Thoracic aorta (tissue), 2 donors: ENCODE measurements around the gene FAM107B. TPM values are rescaled to one million over a fixed set of nuclear protein-coding genes. Genes with fewer than 3 reads are reported as not detected.

Source experiments
- ATAC-seq: fragments of 150-250 bp; one replicate; pipeline ENCODE4 v1.8.0; 2017; ENCODE audit warnings: low read depth; ENCODE audit not compliant: insufficient number of reproducible peaks, low FRiP score
- DNase-seq: peaks from one replicate; pipeline ENCODE4 v3.0.0-alpha.2; 2020; ENCODE audit warnings: low spot score
- H3K27ac ChIP-seq, 2 donors: fragments of 200-600 bp; sonication (generic); 1 replicate in 1 of 2; 2 replicates in 1 of 2; pipeline ENCODE4 v1.5.1; 2016; ENCODE audit warnings: mild to moderate bottlenecking in 2 of 2, moderate library complexity in 2 of 2
- H3K27me3 ChIP-seq: fragments of 200-600 bp; sonication (generic); replicated peaks from 2 replicates; pipeline ENCODE4 v1.6.0; 2016; ENCODE audit warnings: mild to moderate bottlenecking; ENCODE audit not compliant: insufficient read depth
- H3K36me3 ChIP-seq: fragments of 200-600 bp; sonication (generic); one replicate; pipeline ENCODE4 v1.5.1; 2016
- H3K4me1 ChIP-seq, 2 donors: fragments of 200-600 bp; sonication (generic); 1 replicate in 1 of 2; 2 replicates in 1 of 2; pipeline versions ENCODE4 v1.5.1 to v1.6.0; 2016; ENCODE audit warnings: low read depth in 2 of 2, mild to moderate bottlenecking in 1 of 2; ENCODE audit not compliant: control insufficient read depth in 1 of 2
- H3K4me3 ChIP-seq: fragments of 200-600 bp; sonication (generic); 2 replicates; pipeline ENCODE4 v1.5.1; 2016; ENCODE audit warnings: mild to moderate bottlenecking
- H3K9me3 ChIP-seq: fragments of 200-600 bp; sonication (generic); 2 replicates; pipeline ENCODE4 v1.5.1; 2016
- CTCF ChIP-seq: fragments of 200-600 bp; sonication (generic); IDR thresholded peaks from one replicate; pipeline ENCODE4 v1.5.1; 2019; ENCODE audit warnings: antibody characterized with exemption
- total RNA-seq, 2 donors: library from RNA; depleted of rRNA; stranded (reverse); fragments of >200 nt; gene quantifications; one replicate each; pipeline versions ENCODE4 v1.1.0 to v1.2.3, GENCODE V29; 2016

The FAM107B gene
- total RNA-seq, 2 donors from 2014 or later, result 33.6 to 50.6 TPM

GRCh38 chr10:14572811-14573210 is 201.9 kb downstream of the FAM107B start:
- H3K4me3 ChIP-seq, result no peak overlapping the region
- TF ChIP-seq CTCF, result no peak
- ATAC-seq, result no peak

GRCh38 chr10:14571866-14572507 is 202.7 kb downstream of the FAM107B start:
- no peaks in the 10 kb centered on the region for H3K9me3 ChIP-seq
- no peaks in the 10 kb centered on the region for H3K27me3 ChIP-seq
- no peaks in the 10 kb centered on the region for H3K36me3 ChIP-seq
- TF ChIP-seq CTCF, result no peak
- H3K4me3 ChIP-seq, result peak overlapping the region; percentile 10
- H3K4me1 ChIP-seq, result peaks cover 4 to 17% of the 10 kb centered on the region in 2 donors
- peak overlapping the region; percentile 43 to 66 for H3K27ac ChIP-seq
- DNase-seq (peak; percentile 41), ATAC-seq (peak; percentile 77)

More at GRCh38 chr10:14572811-14573210, 201.9 kb downstream of the FAM107B start:
- Histone ChIP-seq H3K9me3 (no peaks in the 10 kb centered on the region), H3K27me3 (no peaks in the 10 kb centered on the region), H3K27ac (peak overlapping the region in 1 of 2 donors; percentile 21), H3K4me1 (peaks cover 5 to 23% of the 10 kb centered on the region in 2 donors), H3K36me3 (no peaks in the 10 kb centered on the region)
- DNase-seq, result no peak

DNA sequence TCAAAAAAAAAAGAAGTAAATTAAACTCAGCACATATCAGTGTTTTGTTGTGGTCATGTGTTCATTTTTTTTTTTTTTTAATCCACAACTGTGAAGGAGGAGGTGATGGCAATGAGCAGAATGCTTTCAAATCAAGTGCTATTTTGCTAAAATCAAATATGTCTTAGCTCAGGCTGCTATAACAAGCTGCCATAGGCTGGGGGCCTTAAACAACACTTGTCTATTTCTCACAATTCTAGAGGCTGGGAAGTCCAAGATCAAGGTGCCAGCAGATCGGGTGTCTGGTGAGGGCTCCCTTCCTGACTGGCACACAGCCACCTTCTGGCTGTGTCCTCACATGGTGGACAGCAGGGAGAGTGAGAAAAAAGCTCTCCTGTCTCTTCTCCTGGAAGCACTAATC is 203.9 kb downstream of the FAM107B start:
- Histone ChIP-seq H3K36me3 (no peaks in the 10 kb centered on the region), H3K9me3 (no peaks in the 10 kb centered on the region), H3K4me3 (no peak overlapping the region), H3K27me3 (no peaks in the 10 kb centered on the region), H3K27ac (peak overlapping the region in 1 of 2 donors; percentile 66), H3K4me1 (peaks cover 4 to 17% of the 10 kb centered on the region in 2 donors)
- TF ChIP-seq CTCF, result no peak
- DNase-seq (no peak), ATAC-seq (no peak)

- Histone ChIP-seq H3K4me3 (no peak overlapping the region), H3K36me3 (no peaks in the 10 kb centered on the region), H3K4me1 (peaks cover 4 to 17% of the 10 kb centered on the region in 2 donors), H3K9me3 (no peaks in the 10 kb centered on the region), H3K27ac (no peak overlapping the region), H3K27me3 (no peaks in the 10 kb centered on the region)
- no peak for DNase-seq
- TF ChIP-seq CTCF, result no peak
- no peak for ATAC-seq
These were observed 205.2 kb downstream of the FAM107B start for GRCh38 chr10:14569274-14570060.

GRCh38 chr10:14567421-14567820 is 207.3 kb downstream of the FAM107B start:
- no peaks in the 10 kb centered on the region for H3K27me3 ChIP-seq
- no peak overlapping the region for H3K27ac ChIP-seq
- H3K9me3 ChIP-seq, result no peaks in the 10 kb centered on the region
- no peaks in the 10 kb centered on the region for H3K36me3 ChIP-seq
- no peak for TF ChIP-seq CTCF
- no peak overlapping the region for H3K4me3 ChIP-seq
- peaks cover 4 to 17% of the 10 kb centered on the region in 2 donors for H3K4me1 ChIP-seq
- DNase-seq (no peak), ATAC-seq (no peak)
